ENCODE measurements around the gene RTP4.

DNA sequence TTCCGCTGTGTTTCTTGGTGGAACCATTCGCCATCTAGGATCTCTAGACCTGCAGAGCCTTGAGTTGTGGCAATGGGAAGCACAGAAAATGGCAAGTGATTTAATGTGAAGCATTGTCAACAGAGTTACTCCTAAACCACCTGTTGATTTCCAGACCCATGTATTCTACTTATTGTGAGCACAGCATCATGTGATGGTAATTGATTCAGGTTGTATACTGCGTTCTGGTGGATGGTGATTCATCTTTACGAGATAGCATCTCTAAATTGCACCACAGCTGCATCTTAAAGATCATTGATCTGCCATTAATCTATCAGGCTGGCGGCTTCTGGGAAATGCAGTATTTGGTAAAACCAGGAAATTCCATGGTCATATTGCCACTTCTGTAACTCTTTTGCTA, 7.4 kb downstream of the RTP4 start:
- no peak for TF ChIP-seq EP300 (IDR thresholded peaks at IDR 0.05)
- TF ChIP-seq POLR2A (IDR thresholded peaks at IDR 0.05) = no peak
- TF ChIP-seq, protein P1, sequence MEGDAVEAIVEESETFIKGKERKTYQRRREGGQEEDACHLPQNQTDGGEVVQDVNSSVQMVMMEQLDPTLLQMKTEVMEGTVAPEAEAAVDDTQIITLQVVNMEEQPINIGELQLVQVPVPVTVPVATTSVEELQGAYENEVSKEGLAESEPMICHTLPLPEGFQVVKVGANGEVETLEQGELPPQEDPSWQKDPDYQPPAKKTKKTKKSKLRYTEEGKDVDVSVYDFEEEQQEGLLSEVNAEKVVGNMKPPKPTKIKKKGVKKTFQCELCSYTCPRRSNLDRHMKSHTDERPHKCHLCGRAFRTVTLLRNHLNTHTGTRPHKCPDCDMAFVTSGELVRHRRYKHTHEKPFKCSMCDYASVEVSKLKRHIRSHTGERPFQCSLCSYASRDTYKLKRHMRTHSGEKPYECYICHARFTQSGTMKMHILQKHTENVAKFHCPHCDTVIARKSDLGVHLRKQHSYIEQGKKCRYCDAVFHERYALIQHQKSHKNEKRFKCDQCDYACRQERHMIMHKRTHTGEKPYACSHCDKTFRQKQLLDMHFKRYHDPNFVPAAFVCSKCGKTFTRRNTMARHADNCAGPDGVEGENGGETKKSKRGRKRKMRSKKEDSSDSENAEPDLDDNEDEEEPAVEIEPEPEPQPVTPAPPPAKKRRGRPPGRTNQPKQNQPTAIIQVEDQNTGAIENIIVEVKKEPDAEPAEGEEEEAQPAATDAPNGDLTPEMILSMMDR (IDR thresholded peaks at IDR 0.05) = no peak

Measured in suprapubic skin (tissue), 3 donors.